A375 (cell line): ENCODE results near the gene LAMA4. TPM values are rescaled to one million over a fixed set of nuclear protein-coding genes. Genes with fewer than 3 reads are reported as not detected.

ENCODE experiments used
- small RNA-seq: library from RNA; depleted of rRNA; stranded (forward); fragments of <200 nt; gene quantifications from one replicate; pipeline ENCODE3, GENCODE V24; 2014
- total RNA-seq: library from RNA; depleted of rRNA; stranded (reverse); fragments of >200 nt; shearing (Covaris generic); gene quantifications from 2 replicates; pipeline ENCODE4 v1.2.3, GENCODE V29; 2014; rRNA removed

Gene LAMA4, protein sequence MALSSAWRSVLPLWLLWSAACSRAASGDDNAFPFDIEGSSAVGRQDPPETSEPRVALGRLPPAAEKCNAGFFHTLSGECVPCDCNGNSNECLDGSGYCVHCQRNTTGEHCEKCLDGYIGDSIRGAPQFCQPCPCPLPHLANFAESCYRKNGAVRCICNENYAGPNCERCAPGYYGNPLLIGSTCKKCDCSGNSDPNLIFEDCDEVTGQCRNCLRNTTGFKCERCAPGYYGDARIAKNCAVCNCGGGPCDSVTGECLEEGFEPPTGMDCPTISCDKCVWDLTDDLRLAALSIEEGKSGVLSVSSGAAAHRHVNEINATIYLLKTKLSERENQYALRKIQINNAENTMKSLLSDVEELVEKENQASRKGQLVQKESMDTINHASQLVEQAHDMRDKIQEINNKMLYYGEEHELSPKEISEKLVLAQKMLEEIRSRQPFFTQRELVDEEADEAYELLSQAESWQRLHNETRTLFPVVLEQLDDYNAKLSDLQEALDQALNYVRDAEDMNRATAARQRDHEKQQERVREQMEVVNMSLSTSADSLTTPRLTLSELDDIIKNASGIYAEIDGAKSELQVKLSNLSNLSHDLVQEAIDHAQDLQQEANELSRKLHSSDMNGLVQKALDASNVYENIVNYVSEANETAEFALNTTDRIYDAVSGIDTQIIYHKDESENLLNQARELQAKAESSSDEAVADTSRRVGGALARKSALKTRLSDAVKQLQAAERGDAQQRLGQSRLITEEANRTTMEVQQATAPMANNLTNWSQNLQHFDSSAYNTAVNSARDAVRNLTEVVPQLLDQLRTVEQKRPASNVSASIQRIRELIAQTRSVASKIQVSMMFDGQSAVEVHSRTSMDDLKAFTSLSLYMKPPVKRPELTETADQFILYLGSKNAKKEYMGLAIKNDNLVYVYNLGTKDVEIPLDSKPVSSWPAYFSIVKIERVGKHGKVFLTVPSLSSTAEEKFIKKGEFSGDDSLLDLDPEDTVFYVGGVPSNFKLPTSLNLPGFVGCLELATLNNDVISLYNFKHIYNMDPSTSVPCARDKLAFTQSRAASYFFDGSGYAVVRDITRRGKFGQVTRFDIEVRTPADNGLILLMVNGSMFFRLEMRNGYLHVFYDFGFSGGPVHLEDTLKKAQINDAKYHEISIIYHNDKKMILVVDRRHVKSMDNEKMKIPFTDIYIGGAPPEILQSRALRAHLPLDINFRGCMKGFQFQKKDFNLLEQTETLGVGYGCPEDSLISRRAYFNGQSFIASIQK (N-terminal part only)
- 108 and 128 TPM in 2 replicates for total RNA-seq

DNA sequence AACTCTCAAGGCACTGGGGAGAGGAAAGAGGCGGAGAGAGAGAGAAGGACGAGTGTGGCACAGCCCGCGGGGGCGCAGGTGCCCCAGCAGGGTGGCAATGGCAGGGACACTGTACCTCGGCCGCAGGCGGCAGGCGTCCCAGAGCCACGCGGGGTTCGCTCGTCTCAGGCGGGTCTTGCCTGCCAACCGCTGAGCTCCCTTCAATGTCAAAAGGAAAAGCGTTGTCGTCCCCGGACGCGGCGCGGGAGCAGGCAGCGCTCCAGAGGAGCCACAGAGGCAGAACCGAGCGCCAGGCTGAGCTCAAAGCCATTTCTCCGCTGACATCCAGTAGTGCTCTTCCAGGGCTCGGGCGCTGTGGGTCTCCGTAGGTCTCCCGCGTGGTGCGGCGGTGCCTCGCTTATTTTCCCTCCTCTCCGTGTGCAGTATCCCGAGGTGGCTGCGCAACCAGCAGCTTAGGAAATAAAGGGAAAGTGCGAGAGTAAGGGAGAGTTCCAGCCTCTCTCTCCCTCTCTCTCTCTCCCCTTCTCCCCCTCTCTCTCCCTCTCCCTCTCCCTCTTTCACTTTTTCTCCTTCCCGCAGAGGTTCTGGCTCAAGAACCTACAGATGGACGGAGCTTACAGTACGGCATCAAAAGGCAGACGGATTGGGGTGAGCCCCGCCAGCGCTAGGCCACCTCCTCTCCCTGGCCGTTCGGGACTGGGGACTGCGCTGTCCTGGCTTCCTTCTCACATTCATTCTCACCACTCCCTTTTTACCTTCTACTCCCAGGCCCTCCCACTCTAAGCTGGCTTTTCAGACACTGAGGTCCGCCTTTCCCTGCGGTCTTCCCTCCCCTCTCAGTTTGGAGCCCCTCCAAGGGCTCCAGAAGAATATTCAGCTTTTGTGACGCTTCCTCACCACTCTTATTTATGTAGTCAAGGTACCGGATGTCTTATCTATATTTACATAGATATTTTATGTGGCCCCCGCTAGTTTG, at the start of gene LAMA4:
Gene LAMA4, minus strand, starts transcription at position 727 of the 976 bp plus-strand sequence. Its CDS starts 417 bp downstream, at position 310.

DNA sequence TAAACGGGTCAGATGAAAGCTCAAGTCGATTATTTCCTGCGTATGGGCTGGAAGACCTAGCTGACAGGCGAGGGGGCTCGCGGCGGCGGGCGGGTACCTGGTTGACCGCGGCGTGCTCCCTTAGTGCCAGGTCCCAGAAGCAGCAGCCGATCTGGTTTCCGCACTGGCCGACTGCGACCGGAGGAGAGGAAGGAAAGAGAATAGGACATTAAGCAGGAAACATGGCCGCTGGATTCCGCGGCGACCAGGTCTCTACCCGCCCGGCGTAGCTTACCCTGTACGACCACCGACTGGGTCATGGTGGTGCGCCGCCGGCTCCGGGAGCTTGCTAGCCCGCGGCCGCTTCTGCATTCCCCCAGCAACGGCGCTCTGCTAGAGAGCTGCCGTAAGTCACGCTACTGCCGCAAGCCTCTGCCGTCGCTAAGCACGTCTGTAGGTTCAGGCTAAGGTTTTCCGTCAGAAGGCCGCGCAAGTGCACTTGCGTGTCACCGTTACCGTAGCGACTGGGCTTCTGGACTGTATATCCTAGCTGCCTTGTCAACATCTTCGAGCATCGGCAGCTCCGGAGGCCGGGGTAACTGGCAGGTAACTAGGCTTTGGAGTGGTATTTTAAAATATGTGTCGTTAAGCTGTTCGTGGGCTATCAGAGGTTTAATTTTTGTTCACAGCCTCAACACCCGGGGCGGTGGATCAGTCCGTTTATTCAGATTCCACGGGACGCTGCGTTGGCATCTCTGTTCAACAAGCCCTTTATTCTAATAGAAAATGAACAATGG, 167.0 kb downstream of the LAMA4 start, which contains the start of the genes FAM229B and TUBE1:
Gene FAM229B, plus strand, starts transcription at position 456 of the 776 bp plus-strand sequence. CDS start 11,693 bp downstream, outside the sequence.
Gene TUBE1, minus strand, starts transcription at position 347 of the 776 bp plus-strand sequence. Its CDS starts 48 bp downstream, at position 299.

Small RNAs within 50 kb of the gene (small RNA-seq; reads per million reads assigned to genes)
- not detected for gene RNU6-1226P

Other genes starting within 250 kb of the LAMA4 start
- gene CCN6, start 200.5 kb downstream of the LAMA4 start, total RNA-seq: 1.1 and 2.5 TPM in 2 replicates
- 59.2 and 69.4 TPM in 2 replicates for gene TUBE1, start 167.1 kb downstream of the LAMA4 start, total RNA-seq
- gene FAM229B, start 167.0 kb downstream of the LAMA4 start, total RNA-seq: 9.2 and 13.4 TPM in 2 replicates
- 0.05 TPM in 1 of 2 replicates, not detected in the other for gene RFPL4B, start 92.8 kb upstream of the LAMA4 start, total RNA-seq